Pulmonary artery endothelial cell (primary cell): ENCODE data around the gene DIPK1A. TPM values are rescaled to one million over a fixed set of nuclear protein-coding genes. Genes with fewer than 3 reads are reported as not detected.

Source experiments
- DNase-seq: peaks from one replicate; pipeline ENCODE4 v3.0.0-alpha.2; 2011; ENCODE audit warnings: low read depth, low spot score
- total RNA-seq: library from RNA; depleted of rRNA; stranded (reverse); fragments of >200 nt; gene quantifications from 2 replicates; pipeline ENCODE4 v1.2.3, GENCODE V29; 2014

Gene DIPK1A
- 0.33 and 0.53 TPM in 2 replicates for total RNA-seq

DNA sequence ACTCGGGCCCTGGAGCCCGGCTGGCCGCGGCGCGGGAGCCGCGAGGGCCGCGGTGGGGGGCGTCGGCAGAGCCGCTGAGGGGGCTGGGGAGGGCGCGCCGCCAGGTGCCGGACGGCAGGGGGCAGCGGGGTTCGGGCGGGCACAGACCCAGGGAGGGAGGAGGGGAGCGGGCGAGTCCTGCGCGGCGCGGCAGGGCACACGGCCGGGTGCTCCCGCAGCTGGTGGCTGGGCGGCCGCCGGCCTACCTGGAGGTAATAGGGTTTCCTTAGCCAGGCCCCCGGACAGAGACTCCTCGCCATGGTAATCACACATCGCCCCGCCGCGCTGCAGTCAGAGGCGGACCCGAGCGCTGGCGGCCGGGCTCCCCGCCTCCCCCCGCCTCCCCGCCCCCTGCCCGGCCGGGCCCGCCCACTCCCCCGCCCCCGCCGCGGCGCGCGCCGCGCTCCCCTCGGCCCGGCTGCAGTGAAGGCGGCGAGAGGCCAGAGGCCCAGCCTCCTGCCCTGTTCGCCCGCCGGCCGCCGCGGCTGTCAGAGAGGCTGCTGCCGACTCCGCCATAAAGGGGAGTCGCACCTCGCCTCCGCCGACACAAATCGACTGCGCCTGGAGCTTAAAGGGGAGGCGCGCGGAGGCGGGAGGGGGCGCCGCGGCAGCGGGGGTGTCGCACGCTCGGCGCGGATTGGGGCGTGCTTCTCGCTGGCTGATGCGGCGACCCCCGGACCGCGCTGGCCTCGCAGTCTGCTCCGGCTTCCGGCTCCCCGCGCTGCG, at the start of gene DIPK1A:
DIPK1A (minus strand) TSS at position 332 of the 765 bp plus-strand sequence; CDS start at position 299, 33 bp downstream.
- DNase-seq: peak; percentile 7

GRCh38 chr1:93007941-93008577, 46.8 kb upstream of the DIPK1A start:
- no peak for DNase-seq

DNA sequence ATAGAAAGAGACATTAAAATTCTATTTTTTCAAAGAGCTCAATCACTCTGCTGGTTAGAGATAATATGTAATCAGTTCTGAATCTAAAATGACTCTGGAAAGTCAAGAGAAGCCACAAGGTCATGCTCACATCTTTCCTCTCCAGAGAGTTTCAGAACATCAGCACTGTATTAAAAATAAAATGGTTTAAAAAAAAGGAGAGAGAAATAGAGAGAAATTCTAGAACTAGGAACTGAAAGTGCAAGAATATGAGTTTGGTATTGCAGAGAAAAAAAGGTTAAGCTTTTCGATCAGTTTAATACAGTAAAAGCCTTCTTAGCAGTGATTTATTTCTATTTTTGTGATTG, 44.0 kb upstream of the DIPK1A start:
- DNase-seq: no peak

DNA sequence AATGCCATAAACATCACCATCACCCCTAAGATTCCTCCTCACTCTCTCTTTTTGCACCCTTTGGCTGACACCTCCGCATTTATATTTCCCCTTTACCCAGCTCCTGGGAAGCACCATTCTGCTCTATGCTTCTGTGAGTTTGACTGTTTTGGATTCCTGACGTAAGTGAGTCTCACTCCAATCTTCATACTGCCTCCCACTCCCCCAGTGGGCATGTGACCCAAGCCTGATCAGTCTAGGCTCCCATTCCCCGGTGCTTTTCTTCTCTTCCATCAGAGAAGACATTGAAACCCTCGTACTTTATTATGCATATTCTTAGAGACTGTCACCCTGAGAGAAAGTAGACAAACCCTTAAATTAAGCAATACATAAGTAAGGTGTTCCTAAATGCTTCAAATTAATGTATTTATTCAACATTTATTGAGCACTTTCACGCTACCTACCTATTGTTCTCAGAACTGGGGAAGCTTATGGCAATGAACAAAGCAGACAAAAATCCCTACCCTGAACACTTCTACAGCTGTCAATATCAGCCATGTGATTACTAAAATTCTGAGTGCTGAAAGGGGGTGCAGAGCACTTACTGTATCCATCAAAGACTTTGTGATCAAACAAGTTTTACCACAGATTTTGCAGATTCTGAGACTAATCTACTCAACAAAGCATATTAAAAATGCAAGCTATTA, 43.4 kb upstream of the DIPK1A start:
- DNase-seq: no peak

- DNase-seq: no peak
Observed at GRCh38 chr1:93003981-93004380, 42.7 kb upstream of the DIPK1A start.

GRCh38 chr1:93002781-93003180, 41.5 kb upstream of the DIPK1A start:
- DNase-seq: no peak

DNA sequence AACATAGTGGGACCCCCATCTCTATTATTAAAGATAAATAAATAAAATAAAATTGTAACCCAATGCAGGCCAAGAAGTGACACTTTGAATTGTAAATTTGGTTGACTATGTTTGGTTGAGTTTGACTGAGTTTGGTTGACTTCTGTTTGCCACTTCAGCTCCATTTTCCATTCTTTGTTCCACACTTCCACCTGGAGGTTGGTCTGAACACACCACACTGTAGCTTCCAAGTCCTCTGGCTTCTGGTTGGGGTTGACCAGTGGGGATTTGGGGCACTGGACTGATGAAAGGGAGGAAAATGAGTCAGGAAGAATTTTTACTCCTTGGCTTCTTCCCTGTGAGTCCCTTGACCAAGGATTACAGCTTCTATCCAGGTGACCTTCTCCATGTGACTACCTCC, 40.6 kb upstream of the DIPK1A start:
- DNase-seq: no peak

- no peak for DNase-seq
Observed at GRCh38 chr1:93000751-93001175, 39.5 kb upstream of the DIPK1A start.

GRCh38 chr1:93000291-93000690, 39.0 kb upstream of the DIPK1A start:
- no peak for DNase-seq

DNA sequence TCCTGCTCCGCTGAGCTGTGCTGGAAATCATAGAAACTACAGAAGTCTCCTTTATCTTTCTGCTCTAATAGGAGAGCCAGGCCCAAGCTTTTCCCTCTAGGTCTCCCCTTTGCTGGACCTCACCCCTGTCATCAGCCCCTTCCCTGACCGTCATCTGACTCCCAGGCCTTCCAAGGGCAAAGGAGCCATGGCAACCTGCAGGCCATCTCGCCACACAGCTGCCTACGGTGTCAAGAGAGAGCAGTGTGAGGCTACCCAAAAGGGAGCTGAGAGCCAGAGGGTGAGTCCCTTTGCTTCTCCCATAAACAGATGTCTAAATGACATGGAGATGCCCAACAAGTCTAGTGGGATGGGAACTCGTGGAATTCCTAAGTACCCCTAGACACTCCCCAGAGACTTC, 37.6 kb upstream of the DIPK1A start:
- no peak for DNase-seq

GRCh38 chr1:92995441-92996430, 34.5 kb upstream of the DIPK1A start:
- no peak for DNase-seq

DNA sequence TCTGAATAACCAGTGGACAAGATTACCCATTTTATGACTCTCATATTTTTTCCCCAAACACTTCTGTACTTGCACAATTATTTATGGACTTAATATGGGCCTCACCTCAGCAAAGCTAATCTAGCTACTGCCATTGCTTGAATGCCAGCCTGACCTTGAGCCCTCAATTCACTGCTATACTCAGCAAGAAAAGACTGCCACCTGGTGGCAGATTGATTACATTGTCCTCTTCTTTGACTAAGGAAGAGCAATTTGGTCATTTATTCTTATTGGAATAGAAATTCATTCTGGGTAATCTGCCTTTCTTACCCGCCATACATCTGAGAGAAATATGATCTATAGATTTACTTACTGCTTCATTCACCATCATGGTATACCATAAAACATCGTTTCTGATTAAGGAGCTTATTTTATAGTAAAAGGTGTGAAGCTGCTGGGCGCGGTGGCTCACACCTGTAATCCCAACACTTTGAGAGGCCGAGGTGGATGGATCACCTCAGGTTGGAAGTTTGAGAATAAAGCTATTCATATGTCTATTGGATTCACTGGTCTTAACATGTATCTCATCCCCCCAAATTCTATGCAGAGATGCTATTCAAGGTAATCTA, 32.9 kb upstream of the DIPK1A start:
- DNase-seq: peak; percentile 59

- no peak for DNase-seq
Observed at GRCh38 chr1:92993581-92993980, 32.3 kb upstream of the DIPK1A start.

DNA sequence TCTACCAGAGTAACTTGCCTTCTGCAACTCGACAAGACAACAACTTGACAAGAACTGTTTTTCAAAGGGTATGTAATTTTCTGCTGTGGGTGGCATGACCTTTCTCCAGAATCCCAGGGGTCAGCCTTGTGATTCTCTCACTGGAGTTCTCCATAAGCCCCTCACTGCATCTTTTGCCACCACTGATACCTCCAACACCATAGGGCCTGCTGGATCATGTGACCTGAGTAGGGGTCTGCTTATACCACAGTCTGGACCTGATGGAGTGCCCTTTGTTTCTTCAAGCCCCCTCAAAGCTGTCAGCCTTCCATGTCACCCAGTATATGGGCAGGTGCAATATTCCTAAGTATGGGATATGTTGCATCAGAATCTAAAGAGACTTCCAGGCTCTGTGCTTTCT, 31.6 kb upstream of the DIPK1A start:
- DNase-seq: no peak

GRCh38 chr1:92992054-92992453, 30.8 kb upstream of the DIPK1A start:
- no peak for DNase-seq

DNA sequence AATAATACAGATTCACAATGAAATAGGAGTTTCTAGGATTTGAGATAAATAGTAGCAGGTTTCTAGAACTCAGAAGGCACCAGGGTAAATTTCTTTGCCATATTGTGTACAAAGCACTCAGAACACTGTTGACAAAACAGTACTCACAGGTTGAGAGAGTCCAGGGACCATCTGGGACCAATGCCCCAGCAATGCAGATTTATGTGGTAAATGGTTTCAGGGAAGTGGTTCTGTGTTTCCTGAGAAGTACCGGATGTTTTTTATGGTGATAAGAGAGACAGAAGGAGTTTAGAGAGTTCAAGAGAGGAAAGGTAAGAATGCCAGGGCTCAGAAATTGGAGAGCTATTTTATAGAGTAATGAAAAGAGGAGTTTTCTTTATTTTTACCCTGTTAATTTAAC, 29.6 kb upstream of the DIPK1A start:
- no peak for DNase-seq

- no peak for DNase-seq
Observed at GRCh38 chr1:92989936-92990583, 28.8 kb upstream of the DIPK1A start.

- DNase-seq: no peak
Observed at GRCh38 chr1:92989253-92989652, 28.0 kb upstream of the DIPK1A start.

DNA sequence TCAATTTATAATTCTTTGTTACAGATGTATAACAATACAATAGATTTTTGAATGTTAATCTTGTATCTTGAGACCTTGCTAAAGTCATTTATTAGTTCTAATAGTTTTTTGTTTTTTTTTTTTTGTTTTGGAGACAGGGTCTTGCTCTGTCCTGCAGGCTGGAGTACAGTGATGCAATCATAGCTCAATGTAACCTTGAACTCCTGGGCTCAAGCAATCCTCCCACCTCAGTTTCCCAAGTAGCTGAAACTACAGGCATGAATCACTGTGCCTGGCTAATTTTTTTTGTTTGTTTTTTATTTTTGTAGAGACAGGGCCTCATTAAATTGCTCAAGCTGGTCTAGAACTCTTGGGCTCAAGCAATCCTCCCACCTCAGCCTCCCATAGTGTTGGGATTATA, 26.2 kb upstream of the DIPK1A start:
- no peak for DNase-seq

GRCh38 chr1:92985101-92985500, 23.8 kb upstream of the DIPK1A start:
- no peak for DNase-seq
